SK-N-SH (cell line): Measurements from ENCODE around the gene ADGRD2. TPM values are rescaled to one million over a fixed set of nuclear protein-coding genes. Genes with fewer than 3 reads are reported as not detected.
A peak's percentile ranks its signal among the peaks of the same experiment; 100 is the strongest.

Experiments
- CTCF ChIA-PET: fragments of 300-600, 350-600 bp; formaldehyde crosslinking; extraction: SDS; loops from one replicate; lab custom pipeline; 2021; lab: Yijun Ruan, JAX
- POLR2A ChIA-PET: fragments of 350-600 bp; sonication (Branson Sonifier 250); formaldehyde crosslinking; extraction: SDS; loops from one replicate; lab custom pipeline; 2020; ENCODE audit warnings: antibody characterized with exemption, inconsistent platforms; lab: Yijun Ruan, JAX
- DNase-seq: peaks from one replicate; pipeline ENCODE4 v3.0.0; 2012
- H2AFZ ChIP-seq: fragments of 200-600 bp; sonication (generic); 2 replicates; pipeline ENCODE4 v1.8.1; 2016; ENCODE audit warnings: antibody characterized with exemption, mild to moderate bottlenecking, low read depth
- H3F3A ChIP-seq: fragments of 200-600 bp; sonication (generic); replicated peaks from 2 replicates; pipeline ENCODE3; 2016; ENCODE audit warnings: antibody characterized with exemption, mild to moderate bottlenecking; ENCODE audit not compliant: insufficient read depth
- H3K27ac ChIP-seq, 2 experiments: fragments of 200-500 bp in 1 of 2; fragments of 200-600 bp in 1 of 2; sonication (Bioruptor generic) in 1 of 2; sonication (generic), shearing (Covaris generic) in 1 of 2; 2 replicates each; pipeline versions ENCODE4 v1.5.1 to v1.6.1; 2014 to 2016; ENCODE audit warnings: low read depth in 2 of 2, inconsistent platforms in 1 of 2, low read length in 1 of 2, mild to moderate bottlenecking in 1 of 2, mixed read lengths in 1 of 2
- H3K27me3 ChIP-seq: fragments of 200-600 bp; sonication (generic), shearing (Covaris generic); 2 replicates; pipeline ENCODE4 v1.6.1; 2016; ENCODE audit warnings: mixed run types; ENCODE audit not compliant: insufficient read depth
- H3K36me3 ChIP-seq, 2 experiments: fragments of 200-500 bp in 1 of 2; fragments of 200-600 bp in 1 of 2; sonication (Bioruptor generic) in 1 of 2; sonication (generic) in 1 of 2; replicated peaks in 1 of 2; 2 replicates each; pipeline versions ENCODE3 to v1.5.1; 2014 to 2016; ENCODE audit warnings: low read length in 1 of 2, mild to moderate bottlenecking in 1 of 2; ENCODE audit not compliant: insufficient read depth in 2 of 2, control insufficient read depth in 1 of 2
- H3K4me1 ChIP-seq, 2 experiments: fragments of 200-500 bp in 1 of 2; fragments of 200-600 bp in 1 of 2; sonication (Bioruptor generic) in 1 of 2; sonication (generic), shearing (Covaris generic) in 1 of 2; 2 replicates each; pipeline versions ENCODE4 v1.5.1 to v1.6.1; 2014 to 2016; ENCODE audit warnings: low read depth in 1 of 2, low read length in 1 of 2, mixed run types in 1 of 2; ENCODE audit not compliant: insufficient read depth in 2 of 2, control insufficient read depth in 1 of 2
- H3K4me2 ChIP-seq: fragments of 200-600 bp; sonication (generic), shearing (Covaris generic); 2 replicates; pipeline ENCODE4 v1.6.1; 2017; ENCODE audit warnings: mixed run types
- H3K4me3 ChIP-seq, 2 experiments: fragments of 200-500 bp in 1 of 2; fragments of 200-600 bp in 1 of 2; sonication (Bioruptor generic) in 1 of 2; sonication (generic), shearing (Covaris generic) in 1 of 2; 2 replicates each; pipeline versions ENCODE4 v1.5.1 to v1.8.1; 2014 to 2016; ENCODE audit warnings: low read depth in 2 of 2, inconsistent platforms in 1 of 2, low read length in 1 of 2, mild to moderate bottlenecking in 1 of 2, mixed read lengths in 1 of 2, moderate library complexity in 1 of 2
- H3K79me2 ChIP-seq: fragments of 200-600 bp; sonication (generic); 2 replicates; pipeline ENCODE4 v1.8.1; 2017; ENCODE audit warnings: mild to moderate bottlenecking; ENCODE audit not compliant: insufficient read depth
- H3K9ac ChIP-seq: fragments of 200-600 bp; sonication (generic); 2 replicates; pipeline ENCODE4 v1.6.1; 2017; ENCODE audit warnings: mixed run types
- H3K9me2 ChIP-seq: fragments of 200-600 bp; sonication (generic); 2 replicates; pipeline ENCODE4 v1.6.1; 2017; ENCODE audit warnings: mixed run types
- H3K9me3 ChIP-seq: fragments of 200-600 bp; sonication (generic); 2 replicates; pipeline ENCODE4 v1.6.1; 2017; ENCODE audit warnings: mixed run types, mild to moderate bottlenecking, moderate library complexity
- H4K20me1 ChIP-seq: fragments of 200-600 bp; sonication (generic); 2 replicates; pipeline ENCODE4 v1.6.1; 2017; ENCODE audit warnings: mild to moderate bottlenecking, mixed run types; ENCODE audit not compliant: insufficient read depth
- EZH2phosphoT487 ChIP-seq: fragments of 200-600 bp; sonication (generic); IDR thresholded peaks from 2 replicates; pipeline ENCODE4 v1.6.1; 2017; ENCODE audit warnings: low read depth, mixed run types, mild to moderate bottlenecking, antibody characterized with exemption, moderate library complexity, borderline replicate concordance
- FOXM1 ChIP-seq: IDR thresholded peaks from 2 replicates; pipeline ENCODE4 v1.4.0; 2012; ENCODE audit warnings: low read depth, mild to moderate bottlenecking
- GATA2 ChIP-seq: sonication (generic); formaldehyde crosslinking; IDR thresholded peaks from 2 replicates; pipeline ENCODE4 v1.5.0; 2020; ENCODE audit warnings: mild to moderate bottlenecking, missing genetic modification reagents
- JUND ChIP-seq: IDR thresholded peaks from 2 replicates; pipeline ENCODE4 v1.4.0; 2012
- PBX3 ChIP-seq: IDR thresholded peaks from 2 replicates; pipeline ENCODE4; 2012
- POLR2AphosphoS5 ChIP-seq: IDR thresholded peaks from 2 replicates; pipeline ENCODE4 v1.6.1; 2012; ENCODE audit warnings: low read depth, low read length
- RAD21 ChIP-seq: IDR thresholded peaks from 2 replicates; pipeline ENCODE4 v1.6.1; 2012; ENCODE audit warnings: mild to moderate bottlenecking, low read length
- RFX5 ChIP-seq: IDR thresholded peaks from 2 replicates; pipeline ENCODE4 v1.6.1; 2012; ENCODE audit warnings: mild to moderate bottlenecking, improper control_type of control experiment, low read length
- SIN3A ChIP-seq: IDR thresholded peaks from 2 replicates; pipeline ENCODE4 v1.6.1; 2012; ENCODE audit warnings: low read depth, mild to moderate bottlenecking, low read length, moderate library complexity, borderline replicate concordance
- TAF1 ChIP-seq: IDR thresholded peaks from 2 replicates; pipeline ENCODE4 v1.6.1; 2012; ENCODE audit warnings: low read depth, mild to moderate bottlenecking, low read length, moderate library complexity, borderline replicate concordance
- TEAD4 ChIP-seq: IDR thresholded peaks from 2 replicates; pipeline ENCODE4 v1.4.0; 2012; ENCODE audit warnings: mild to moderate bottlenecking, borderline replicate concordance; ENCODE audit not compliant: insufficient read depth
- USF2 ChIP-seq: fragments of 150-350 bp; IDR thresholded peaks from 2 replicates; pipeline ENCODE4 v1.6.1; 2017; ENCODE audit warnings: antibody characterized with exemption, low read length, low read depth, borderline replicate concordance
- WGBS: methylation state at CpG from one replicate; pipeline ENCODE4 v1.1.6; 2017; ENCODE audit warnings: low lambda C conversion rate; 5-methylcytosine and 5-hydroxymethylcytosine counted together
- polyA plus RNA-seq, 3 experiments: library from polyadenylated mRNA; depleted of rRNA; stranded (reverse); fragments of >200 nt; gene quantifications; 2 replicates each; pipeline ENCODE4 v1.2.3, GENCODE V29; 2012
- TF ChIP-seq, protein P1 (sequence below): IDR thresholded peaks from 2 replicates; pipeline ENCODE4 v1.4.0; 2012; ENCODE audit warnings: low read depth
- TF ChIP-seq, protein P2 (sequence below): fragments of 200-600 bp; sonication (generic); IDR thresholded peaks from 2 replicates; pipeline ENCODE4 v1.6.1; 2017; ENCODE audit warnings: antibody characterized with exemption, mild to moderate bottlenecking, moderate library complexity

Gene ADGRD2
- polyA plus RNA-seq, 1 of the 3 experiments (the other 2 are of a cell fraction), result 0.05 TPM

- TF ChIP-seq, protein P1, sequence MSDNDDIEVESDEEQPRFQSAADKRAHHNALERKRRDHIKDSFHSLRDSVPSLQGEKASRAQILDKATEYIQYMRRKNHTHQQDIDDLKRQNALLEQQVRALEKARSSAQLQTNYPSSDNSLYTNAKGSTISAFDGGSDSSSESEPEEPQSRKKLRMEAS, result no peak
Measured at GRCh38 chr9:124447297-124447661, 3.0 kb upstream of the ADGRD2 start (continued).

DNA sequence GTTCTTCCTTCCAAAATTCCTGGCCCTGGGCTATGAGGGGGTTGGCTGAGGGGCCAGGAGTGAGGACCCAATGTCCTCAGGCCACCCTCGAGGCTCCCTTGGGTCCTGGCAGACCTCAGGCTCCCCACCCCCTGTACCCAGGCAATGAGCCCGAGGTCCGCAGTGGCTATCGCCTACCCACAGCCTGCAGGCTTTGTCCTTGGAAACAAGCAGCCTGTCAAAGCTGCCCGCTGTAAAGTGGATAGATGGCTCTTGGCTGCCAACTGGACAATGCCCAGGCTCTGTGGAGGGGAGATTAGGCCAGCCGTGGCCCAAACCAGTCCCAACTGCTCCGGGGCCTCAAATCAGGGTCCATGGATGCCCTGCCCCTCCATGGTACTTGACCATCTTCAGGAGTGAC is 2.2 kb upstream of the ADGRD2 start:
- H3K79me2 ChIP-seq, result no peaks in the 10 kb centered on the region
- peaks cover 5% of the 10 kb centered on the region for H3F3A ChIP-seq
- no peaks in the 10 kb centered on the region for H3K36me3 ChIP-seq
- no peak overlapping the region for H3K9ac ChIP-seq
- H3K27me3 ChIP-seq, result no peaks in the 10 kb centered on the region
- H3K4me2 ChIP-seq, result no peak overlapping the region
- CTCF ChIA-PET, result interaction anchor here (0.6 to 1.4 kb wide), 5 partner anchors 8 to 58 kb away, joined by 3 to 4 read pairs (median 3); no protein-coding TSS in a partner anchor
- no peak overlapping the region for H2AFZ ChIP-seq
- H4K20me1 ChIP-seq, result no peaks in the 10 kb centered on the region
- no peak for DNase-seq
- POLR2A ChIA-PET, result no interaction called here
- no peak overlapping the region for H3K27ac ChIP-seq
- no peak for TF ChIP-seq JUND
- TF ChIP-seq SIN3A, result no peak
- no peak for TF ChIP-seq RAD21
- TF ChIP-seq TAF1, result no peak
- TF ChIP-seq PBX3, result no peak
- no peak for TF ChIP-seq EZH2phosphoT487
- TF ChIP-seq USF2, result no peak
- TF ChIP-seq, all 33 proteins: peak for 0
- Histone ChIP-seq H3K4me1 (peaks cover 0 to 12% of the 10 kb centered on the region in 2 experiments; a peak in 1 of 4 replicates), H3K9me2 (no peaks in the 10 kb centered on the region), H3K9me3 (no peaks in the 10 kb centered on the region), H3K4me3 (no peak overlapping the region)
- WGBS, result 89% methylated on average over 5 of the region's 7 CpGs

- no peaks in the 10 kb centered on the region for H4K20me1 ChIP-seq
- no peak for TF ChIP-seq FOXM1
- no peak for TF ChIP-seq TEAD4
- no peak for TF ChIP-seq RFX5
- no peak for TF ChIP-seq GATA2 (CRISPR knock-in tag)
- no peak for TF ChIP-seq EZH2phosphoT487
- no peak for TF ChIP-seq POLR2AphosphoS5
- TF ChIP-seq, protein P2, sequence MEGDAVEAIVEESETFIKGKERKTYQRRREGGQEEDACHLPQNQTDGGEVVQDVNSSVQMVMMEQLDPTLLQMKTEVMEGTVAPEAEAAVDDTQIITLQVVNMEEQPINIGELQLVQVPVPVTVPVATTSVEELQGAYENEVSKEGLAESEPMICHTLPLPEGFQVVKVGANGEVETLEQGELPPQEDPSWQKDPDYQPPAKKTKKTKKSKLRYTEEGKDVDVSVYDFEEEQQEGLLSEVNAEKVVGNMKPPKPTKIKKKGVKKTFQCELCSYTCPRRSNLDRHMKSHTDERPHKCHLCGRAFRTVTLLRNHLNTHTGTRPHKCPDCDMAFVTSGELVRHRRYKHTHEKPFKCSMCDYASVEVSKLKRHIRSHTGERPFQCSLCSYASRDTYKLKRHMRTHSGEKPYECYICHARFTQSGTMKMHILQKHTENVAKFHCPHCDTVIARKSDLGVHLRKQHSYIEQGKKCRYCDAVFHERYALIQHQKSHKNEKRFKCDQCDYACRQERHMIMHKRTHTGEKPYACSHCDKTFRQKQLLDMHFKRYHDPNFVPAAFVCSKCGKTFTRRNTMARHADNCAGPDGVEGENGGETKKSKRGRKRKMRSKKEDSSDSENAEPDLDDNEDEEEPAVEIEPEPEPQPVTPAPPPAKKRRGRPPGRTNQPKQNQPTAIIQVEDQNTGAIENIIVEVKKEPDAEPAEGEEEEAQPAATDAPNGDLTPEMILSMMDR, result no peak
- H3K9me2 ChIP-seq, result no peaks in the 10 kb centered on the region
- H3K27me3 ChIP-seq, result no peaks in the 10 kb centered on the region
- H3K9ac ChIP-seq, result no peak overlapping the region
- DNase-seq, result peak; percentile 27
- no peak overlapping the region for H3K4me3 ChIP-seq
- peaks cover 0 to 12% of the 10 kb centered on the region in 2 experiments; a peak in 1 of 4 replicates for H3K4me1 ChIP-seq
- H3F3A ChIP-seq, result no peaks in the 10 kb centered on the region
- H2AFZ ChIP-seq, result no peak overlapping the region
- no peaks in the 10 kb centered on the region for H3K36me3 ChIP-seq
- H3K79me2 ChIP-seq, result no peaks in the 10 kb centered on the region
- 86% methylated on average over 13 of the region's 13 CpGs for WGBS
- CTCF ChIA-PET, result interaction anchor here (0.6 to 2.4 kb wide), 3 partner anchors 12 to 31 kb away, joined by 3 to 8 read pairs (median 4); no protein-coding TSS in a partner anchor
- POLR2A ChIA-PET, result no interaction called here
- no peaks in the 10 kb centered on the region for H3K9me3 ChIP-seq
- H3K27ac ChIP-seq, result no peak overlapping the region
- H3K4me2 ChIP-seq, result no peak overlapping the region
Measured at GRCh38 chr9:124449381-124450151, 685 bp upstream of the ADGRD2 start.
